Measurements from ENCODE around the gene PXN. TPM values are rescaled to one million over a fixed set of nuclear protein-coding genes. Genes with fewer than 3 reads are reported as not detected.

PXN gene
- total and polyA plus RNA-seq, 2 of the 13 experiments (the other 11 are each of a cell fraction or from before 2014, with no cell fraction given), result 13.6 to 14.2 TPM

DNA sequence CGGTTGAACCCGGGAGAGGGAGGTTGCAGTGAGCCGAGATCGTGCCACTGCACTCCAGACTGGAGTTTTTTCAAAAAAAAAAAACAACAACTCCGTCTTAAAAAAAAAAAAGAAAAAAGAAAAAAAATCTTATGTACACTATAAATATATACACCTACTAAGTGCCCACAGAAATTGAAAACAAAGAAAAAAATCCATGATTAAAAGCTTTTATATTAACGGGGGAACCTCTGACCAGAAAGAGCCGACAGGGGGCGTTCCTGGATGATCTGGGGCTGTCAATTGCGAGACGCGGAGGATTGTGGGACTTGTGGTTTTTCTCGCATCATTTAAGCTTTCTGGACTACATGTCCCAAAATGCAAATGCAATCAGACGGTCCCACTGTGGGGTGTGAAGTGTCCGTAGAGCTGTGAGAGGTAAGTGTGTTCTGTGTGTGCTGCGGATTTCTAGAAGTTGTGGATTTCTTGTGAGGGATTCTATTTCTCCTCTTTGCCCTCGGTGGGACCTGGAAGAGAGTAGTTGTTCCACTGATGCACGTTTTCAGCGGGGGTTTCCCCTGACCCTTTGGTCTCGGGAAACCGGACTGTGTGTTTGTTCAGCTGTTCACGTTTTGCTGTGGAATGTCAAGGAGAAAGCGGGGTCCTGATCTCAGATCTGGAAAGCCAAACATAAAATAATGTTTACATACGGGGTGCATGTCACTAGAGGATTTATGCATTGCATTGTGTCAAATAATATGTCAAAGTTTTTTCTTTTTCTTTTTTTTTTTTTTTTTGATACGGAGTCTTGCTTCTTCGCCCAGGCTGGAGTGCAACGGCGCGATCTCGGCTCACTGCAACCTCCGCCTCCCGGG is 36.7 kb upstream of the PXN start, which contains the start of gene SIRT4 (continued):
- TF ChIP-seq ZNF800 (CRISPR knock-in tag; IDR thresholded peaks at IDR 0.05) (no peak), ATF7-NPFF (CRISPR knock-in tag; IDR thresholded peaks at IDR 0.05; ENCODE audit: low read depth) (no peak), ERF (CRISPR knock-in tag; IDR thresholded peaks at IDR 0.05) (peak; percentile 56), ZNF264 (CRISPR knock-in tag; IDR thresholded peaks at IDR 0.05) (no peak), MTA3 (CRISPR knock-in tag; IDR thresholded peaks at IDR 0.05) (no peak), CENPT (CRISPR knock-in tag; IDR thresholded peaks at IDR 0.05; ENCODE audit: low read depth) (no peak), HNRNPH1 (optimal IDR thresholded peaks at IDR 0.05; ENCODE audit: low read depth, low read length) (no peak), ZNF619 (CRISPR knock-in tag; IDR thresholded peaks at IDR 0.05) (no peak), ZNF282 (IDR thresholded peaks at IDR 0.05; ENCODE audit: partially characterized antibody) (no peak), ZBTB10 (CRISPR knock-in tag; IDR thresholded peaks at IDR 0.05; ENCODE audit: borderline replicate concordance) (no peak), ZNF605 (CRISPR knock-in tag; IDR thresholded peaks at IDR 0.05) (peak; percentile 74), CREM (IDR thresholded peaks at IDR 0.05) (peak; percentile 91), CREM (CRISPR knock-in tag; IDR thresholded peaks at IDR 0.05) (no peak), ELK4 (CRISPR knock-in tag; IDR thresholded peaks at IDR 0.05; ENCODE audit: borderline replicate concordance) (no peak), ZMYM4 (CRISPR knock-in tag; IDR thresholded peaks at IDR 0.05) (peak; percentile 40), TOE1 (CRISPR knock-in tag; IDR thresholded peaks at IDR 0.05) (no peak), TFE3 (CRISPR knock-in tag; IDR thresholded peaks at IDR 0.05) (peak; percentile 30; the same call in 1 of the 2 replicates), MED1 (CRISPR knock-in tag; IDR thresholded peaks at IDR 0.05) (peak; percentile 60; the same call in 1 of the 2 replicates), EZH2 (conservative IDR thresholded peaks at IDR 0.05; ENCODE audit: low read depth, low read length) (no peak)
- TF ChIP-seq, protein P1, sequence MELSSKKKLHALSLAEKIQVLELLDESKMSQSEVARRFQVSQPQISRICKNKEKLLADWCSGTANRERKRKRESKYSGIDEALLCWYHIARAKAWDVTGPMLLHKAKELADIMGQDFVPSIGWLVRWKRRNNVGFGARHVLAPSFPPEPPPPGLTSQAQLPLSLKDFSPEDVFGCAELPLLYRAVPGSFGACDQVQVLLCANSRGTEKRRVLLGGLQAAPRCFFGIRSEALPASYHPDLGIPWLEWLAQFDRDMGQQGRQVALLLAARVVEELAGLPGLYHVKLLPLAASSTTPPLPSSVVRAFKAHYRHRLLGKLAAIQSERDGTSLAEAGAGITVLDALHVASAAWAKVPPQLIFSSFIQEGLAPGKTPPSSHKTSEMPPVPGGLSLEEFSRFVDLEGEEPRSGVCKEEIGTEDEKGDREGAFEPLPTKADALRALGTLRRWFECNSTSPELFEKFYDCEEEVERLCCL (CRISPR knock-in tag; IDR thresholded peaks at IDR 0.05; ENCODE audit: borderline replicate concordance), result no peak
- TF ChIP-seq, protein P2, sequence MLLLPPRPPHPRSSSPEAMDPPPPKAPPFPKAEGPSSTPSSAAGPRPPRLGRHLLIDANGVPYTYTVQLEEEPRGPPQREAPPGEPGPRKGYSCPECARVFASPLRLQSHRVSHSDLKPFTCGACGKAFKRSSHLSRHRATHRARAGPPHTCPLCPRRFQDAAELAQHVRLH (CRISPR knock-in tag; IDR thresholded peaks at IDR 0.05; ENCODE audit: borderline replicate concordance, low read depth), result 0 out of 2 replicates have a peak, but pooled peaks have one; percentile 43

All from HepG2 (cell line).